SKM-1 (cell line): Measurements from ENCODE around the gene HLA-DRA.
"Not testable (repeated sequence)": the region's sequence is repeated elsewhere in the genome, so short reads cannot be mapped to it uniquely, and the experiment has no call there.

ENCODE experiments used
- DNase-seq: peaks from one replicate; lab custom pipeline; 2025; ENCODE audit not compliant: unreplicated experiment; lab: John Stamatoyannopoulos, UW

Gene HLA-DRA

GRCh38 chr6:32473376-32474348 lies 34.0 kb downstream of the HLA-DRA start:
- not testable (repeated sequence) for DNase-seq

GRCh38 chr6:32475392-32476206 lies 35.9 kb downstream of the HLA-DRA start:
- no peak for DNase-seq

- no peak for DNase-seq
These were observed 44.4 kb downstream of the HLA-DRA start for GRCh38 chr6:32483968-32484613.

GRCh38 chr6:32484614-32484998 lies 44.9 kb downstream of the HLA-DRA start:
- no peak for DNase-seq

- DNase-seq = no peak
These were observed 48.4 kb downstream of the HLA-DRA start for GRCh38 chr6:32488083-32488482.

GRCh38 chr6:32491700-32492099 lies 52.0 kb downstream of the HLA-DRA start:
- no peak for DNase-seq

- no peak for DNase-seq
These were observed 52.7 kb downstream of the HLA-DRA start for GRCh38 chr6:32492351-32492750.
